K562 (cell line): ENCODE results near the gene LCE2D. TPM values are rescaled to one million over a fixed set of nuclear protein-coding genes. Genes with fewer than 3 reads are reported as not detected.

ENCODE experiments used
- ATAC-seq: fragments of 200-7000 bp; cut with Tn5 transposase; 3 replicates; pipeline ENCODE4 v1.9.1; 2020; ENCODE audit warnings: moderate library complexity
- BruUV-seq: library from RNA; stranded (reverse); fragments of 400-500 nt; replicated peaks from 2 replicates; lab custom pipeline; 2021; lab: Mats Ljungman, UMichigan
- CTCF ChIA-PET: fragments of 300-600 bp; formaldehyde crosslinking; extraction: SDS; loops from one replicate; lab custom pipeline; 2021; ENCODE audit warnings: low intra/inter-chr PET ratio; lab: Yijun Ruan, JAX
- POLR2A ChIA-PET: fragments of 300-600, 350-650 bp; sonication (Branson Sonifier 250); formaldehyde crosslinking; extraction: SDS; loops from one replicate; lab custom pipeline; 2021; ENCODE audit warnings: antibody characterized with exemption, inconsistent platforms; lab: Yijun Ruan, JAX
- DNase-seq, 4 experiments: peaks; one replicate each; pipeline versions ENCODE4 v3.0.0 to v3.0.0-alpha.2; 2011 to 2018; ENCODE audit warnings: low spot score in 3 of 4, mixed read lengths in 3 of 4; ENCODE audit errors: extremely low read depth in 1 of 4
- FAIRE-seq: peaks from 2 replicates; lab custom pipeline; 2011; peaks lifted over from hg19 to GRCh38; lab: Jason Lieb, UNC
- H2AFZ ChIP-seq: 2 replicates; pipeline ENCODE4 v1.6.0; 2011; ENCODE audit warnings: low read depth, low read length, control low read depth, inconsistent platforms
- H3K27ac ChIP-seq: fragments of 200-600 bp; 3 replicates; pipeline ENCODE4 v1.8.0; 2011; ENCODE audit warnings: low read depth, mild to moderate bottlenecking, control low read depth, inconsistent platforms, low read length, moderate library complexity, mixed read lengths; ENCODE audit errors: extremely low read depth
- H3K27me3 ChIP-seq, 2 experiments: fragments of 300-600 bp in 1 of 2; 2 replicates in 1 of 2; 3 replicates in 1 of 2; pipeline versions ENCODE4 v1.6.0 to v1.8.0; 2011; ENCODE audit warnings: inconsistent platforms in 2 of 2, low read length in 2 of 2, mild to moderate bottlenecking in 1 of 2, mixed read lengths in 1 of 2, moderate library complexity in 1 of 2; ENCODE audit not compliant: control insufficient read depth in 2 of 2, insufficient read depth in 2 of 2
- H3K36me3 ChIP-seq: fragments of 300-600 bp; 3 replicates; pipeline ENCODE4 v1.8.0; 2011; ENCODE audit warnings: mild to moderate bottlenecking, low read length, inconsistent platforms; ENCODE audit not compliant: control insufficient read depth, insufficient read depth
- H3K4me1 ChIP-seq, 2 experiments: fragments of 200-600 bp in 1 of 2; replicated peaks in 1 of 2; 2 replicates in 1 of 2; 3 replicates in 1 of 2; pipeline versions ENCODE4 v1.5.1 to v1.8.0; 2011; ENCODE audit warnings: inconsistent platforms in 2 of 2, low read length in 2 of 2, mild to moderate bottlenecking in 1 of 2, mixed read lengths in 1 of 2, moderate library complexity in 1 of 2; ENCODE audit not compliant: control insufficient read depth in 2 of 2, insufficient read depth in 2 of 2
- H3K4me2 ChIP-seq: 2 replicates; pipeline ENCODE4 v1.6.1; 2011; ENCODE audit warnings: low read length, control low read depth, inconsistent platforms, mixed read lengths; ENCODE audit not compliant: insufficient read depth
- H3K4me3 ChIP-seq: fragments of 200-600 bp; sonication (generic), shearing (Covaris generic); 2 replicates; pipeline ENCODE4 v1.5.1; 2016; ENCODE audit warnings: control low read depth, inconsistent platforms
- H3K79me2 ChIP-seq: fragments of 200-600 bp; 3 replicates; pipeline ENCODE4 v1.8.0; 2011; ENCODE audit warnings: low read length, inconsistent platforms; ENCODE audit not compliant: control insufficient read depth, insufficient read depth
- H3K9ac ChIP-seq, 2 experiments: 2 replicates each; pipeline versions ENCODE4 v1.6.0 to v1.6.1; 2011; ENCODE audit warnings: low read depth in 2 of 2, low read length in 2 of 2, control low read depth in 1 of 2, inconsistent platforms in 1 of 2, mild to moderate bottlenecking in 1 of 2, mixed read lengths in 1 of 2; ENCODE audit not compliant: insufficient read depth in 1 of 2
- H3K9me1 ChIP-seq: one replicate; pipeline ENCODE4 v1.6.0; 2011; ENCODE audit warnings: inconsistent platforms, mild to moderate bottlenecking, low read length, moderate library complexity; ENCODE audit not compliant: control insufficient read depth, insufficient read depth
- H3K9me3 ChIP-seq: replicated peaks from 2 replicates; pipeline ENCODE4 v1.5.1; 2011; ENCODE audit warnings: low read depth, low read length, inconsistent platforms; ENCODE audit not compliant: control insufficient read depth, insufficient read depth
- H4K20me1 ChIP-seq: replicated peaks from 2 replicates; pipeline ENCODE4 v1.6.1; 2011; ENCODE audit warnings: low read length, inconsistent platforms, mixed read lengths; ENCODE audit not compliant: control insufficient read depth, insufficient read depth
- CHCHD3 ChIP-seq: fragments of 250-450 bp; sonication (Bioruptor Pico); IDR thresholded peaks from 2 replicates; pipeline ENCODE4 v2.1.2; 2022; ENCODE audit warnings: mild to moderate bottlenecking
- GABPA ChIP-seq: fragments of 200-800 bp; sonication (Bioruptor generic); conservative IDR thresholded peaks from 2 replicates; pipeline ENCODE4 v1.6.1; 2016; ENCODE audit warnings: low read depth, missing genetic modification characterization, missing compliant biosample characterization
- GTF2E2 ChIP-seq: fragments of 200-800 bp; sonication (Bioruptor generic); IDR thresholded peaks from 2 replicates; pipeline ENCODE4 v1.6.1; 2016; ENCODE audit warnings: missing genetic modification characterization, missing compliant biosample characterization
- MAZ ChIP-seq, 2 experiments: fragments of 450-650 bp in 1 of 2; sonication (generic) in 1 of 2; formaldehyde crosslinking; IDR thresholded peaks in 1 of 2; conservative IDR thresholded peaks in 1 of 2; 2 replicates each; pipeline versions ENCODE4 v1.4.0 to v1.5.0; 2020; ENCODE audit warnings: mild to moderate bottlenecking in 1 of 2, missing genetic modification reagents in 1 of 2
- NR2F6 ChIP-seq: fragments of 450-650 bp; formaldehyde crosslinking; IDR thresholded peaks from 2 replicates; pipeline ENCODE4 v1.4.0; 2020; ENCODE audit warnings: mild to moderate bottlenecking
- PHB ChIP-seq: fragments of 250-450 bp; sonication (Bioruptor Pico); IDR thresholded peaks from 2 replicates; pipeline ENCODE4 v1.5.0; 2021
- PRMT5 ChIP-seq: sonication (generic); formaldehyde crosslinking; IDR thresholded peaks from 2 replicates; pipeline ENCODE4 v1.5.0; 2020; ENCODE audit warnings: missing genetic modification reagents
- SRSF7 ChIP-seq: fragments of 200-400 bp; formaldehyde crosslinking; optimal IDR thresholded peaks from 2 replicates; pipeline ENCODE3; 2017; ENCODE audit warnings: mild to moderate bottlenecking, low read depth, low read length
- TBP ChIP-seq: optimal IDR thresholded peaks from 2 replicates; pipeline ENCODE3; 2011; ENCODE audit warnings: low read depth, low read length, improper control_type of control experiment
- YBX1 ChIP-seq: fragments of 450-650 bp; IDR thresholded peaks from 2 replicates; pipeline ENCODE4 v1.7.1; 2016; ENCODE audit warnings: mild to moderate bottlenecking
- ZNF133 ChIP-seq: fragments of 250-450 bp; sonication (Bioruptor Pico); IDR thresholded peaks from 2 replicates; pipeline ENCODE4 v1.4.0; 2020; ENCODE audit warnings: mild to moderate bottlenecking
- ZNF311 ChIP-seq: fragments of 250-450 bp; sonication (Bioruptor Pico); IDR thresholded peaks from 2 replicates; pipeline ENCODE4 v1.4.0; 2020; ENCODE audit warnings: mild to moderate bottlenecking, moderate library complexity
- ZNF436 ChIP-seq: fragments of 250-450, 450-650 bp; sonication (Bioruptor Pico); formaldehyde crosslinking; IDR thresholded peaks from 2 replicates; pipeline ENCODE4 v1.7.0; 2020; ENCODE audit warnings: mild to moderate bottlenecking
- WGBS: fragments of 100-300 bp; shearing (Covaris generic); methylation state at CpG from one replicate; pipeline ENCODE4 v1.1.6; 2016; ENCODE audit warnings: low coverage, mixed read lengths; ENCODE audit not compliant: insufficient coverage; ENCODE audit errors: missing lambda C conversion rate; 5-methylcytosine and 5-hydroxymethylcytosine counted together
- in situ Hi-C: fragments of 300-500 bp; cut with MboI; formaldehyde crosslinking; loops from 4 replicates; pipeline ENCODE4 v1.15.0; 2018; ENCODE audit warnings: inconsistent platforms, mixed read lengths
- intact Hi-C: fragments of 100-400 bp; cut with micrococcal nuclease; formaldehyde crosslinking; loops from 2 replicates; pipeline ENCODE4 v1.14.2; 2022
- polyA plus RNA-seq, 8 experiments: library from polyadenylated mRNA; depleted of rRNA in 4 of 8; stranded (reverse) in 5 of 8; unstranded in 3 of 8; fragments of >200 nt; fragmentation: Nextera tagmentation in 2 of 8; fragmentation: Illumina TruSeq in 1 of 8; extraction: Ambion mirVana in 2 of 8; extraction: Trizol in 1 of 8; gene quantifications; 2 replicates each; pipeline versions ENCODE4 v1.2.1 to v1.2.3, GENCODE V29; 2011 to 2014; ENCODE audit warnings: inconsistent platforms in 1 of 8, missing spikeins in 1 of 8
- total RNA-seq, 7 experiments: library from RNA; depleted of rRNA in 6 of 7; stranded (reverse); fragments of >200 nt in 6 of 7; fragmentation: Illumina TruSeq in 2 of 7; extraction: Trizol in 2 of 7; gene quantifications; 2 replicates each; pipeline versions ENCODE4 v1.2.1 to v1.2.3, GENCODE V29; 2011 to 2021; ENCODE audit warnings: low replicate concordance in 1 of 7
- TF ChIP-seq, protein P1 (sequence below): sonication (generic); formaldehyde crosslinking; IDR thresholded peaks from 2 replicates; pipeline ENCODE4 v1.4.0; 2020; ENCODE audit warnings: mild to moderate bottlenecking, missing genetic modification reagents
- TF ChIP-seq, protein P2 (sequence below): fragments of 250-450 bp; sonication (Bioruptor Pico); IDR thresholded peaks from 2 replicates; pipeline ENCODE4 v1.8.0; 2021; ENCODE audit warnings: moderate library complexity, mild to moderate bottlenecking, inconsistent platforms
- TF ChIP-seq, protein P3 (sequence below): sonication (generic); formaldehyde crosslinking; IDR thresholded peaks from 2 replicates; pipeline ENCODE4 v1.8.0; 2022; ENCODE audit warnings: mild to moderate bottlenecking, missing genetic modification reagents
- TF ChIP-seq, protein P4 (sequence below): IDR thresholded peaks from 2 replicates; pipeline ENCODE4 v1.6.1; 2014; ENCODE audit warnings: antibody characterized with exemption

The LCE2D gene
- total and polyA plus RNA-seq, 9 of the 15 experiments (the other 6 are each of a cell fraction or from before 2014, with no cell fraction given): not detected

DNA sequence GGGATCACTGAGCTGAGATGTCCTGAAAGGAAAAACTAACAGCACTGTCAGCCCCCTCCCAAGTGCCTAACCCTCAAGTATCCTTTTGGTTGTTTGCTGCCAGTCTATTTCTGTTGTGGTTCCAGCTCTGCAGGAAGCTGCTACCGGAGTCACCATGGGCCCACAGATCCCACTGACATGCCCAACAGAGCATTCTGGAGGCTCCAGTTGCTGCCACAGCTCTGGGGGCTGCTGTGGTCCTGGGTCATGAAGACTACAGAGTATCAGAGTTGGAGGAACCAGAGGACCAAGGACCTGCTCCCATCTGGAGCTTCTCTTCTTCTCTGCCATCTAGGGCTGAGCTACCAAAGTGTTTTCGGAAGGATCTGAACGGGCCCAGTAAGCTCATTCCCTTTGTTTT lies 41.2 kb upstream of the LCE2D start:
- BruUV-seq: no TSS peak
- Histone ChIP-seq H4K20me1 (0 out of 2 replicates have a peak, but pooled peaks cover 6% of the 10 kb centered on the region), H3K4me1 (peaks cover 0 to 9% of the 10 kb centered on the region in 2 experiments; a peak in 2 of 5 replicates), H3K79me2 (no peaks in the 10 kb centered on the region), H3K9me1 (no peaks in the 10 kb centered on the region), H3K27me3 (no peaks in the 10 kb centered on the region), H3K9me3 (no peaks in the 10 kb centered on the region), H2AFZ (no peak overlapping the region), H3K4me2 (no peak overlapping the region), H3K4me3 (no peak overlapping the region), H3K27ac (no peak overlapping the region), H3K9ac (no peak overlapping the region), H3K36me3 (no peaks in the 10 kb centered on the region)
- in situ Hi-C loops (no loop called here), intact Hi-C loops (no loop called here)
- no peak for TF ChIP-seq GABPA (tag)
- no peak for TF ChIP-seq MAZ (CRISPR knock-in tag; conservative IDR thresholded peaks at IDR 0.05 in 1 of 2, IDR thresholded peaks at IDR 0.05 in 1 of 2)
- no peak for TF ChIP-seq CHCHD3
- TF ChIP-seq, protein P1, sequence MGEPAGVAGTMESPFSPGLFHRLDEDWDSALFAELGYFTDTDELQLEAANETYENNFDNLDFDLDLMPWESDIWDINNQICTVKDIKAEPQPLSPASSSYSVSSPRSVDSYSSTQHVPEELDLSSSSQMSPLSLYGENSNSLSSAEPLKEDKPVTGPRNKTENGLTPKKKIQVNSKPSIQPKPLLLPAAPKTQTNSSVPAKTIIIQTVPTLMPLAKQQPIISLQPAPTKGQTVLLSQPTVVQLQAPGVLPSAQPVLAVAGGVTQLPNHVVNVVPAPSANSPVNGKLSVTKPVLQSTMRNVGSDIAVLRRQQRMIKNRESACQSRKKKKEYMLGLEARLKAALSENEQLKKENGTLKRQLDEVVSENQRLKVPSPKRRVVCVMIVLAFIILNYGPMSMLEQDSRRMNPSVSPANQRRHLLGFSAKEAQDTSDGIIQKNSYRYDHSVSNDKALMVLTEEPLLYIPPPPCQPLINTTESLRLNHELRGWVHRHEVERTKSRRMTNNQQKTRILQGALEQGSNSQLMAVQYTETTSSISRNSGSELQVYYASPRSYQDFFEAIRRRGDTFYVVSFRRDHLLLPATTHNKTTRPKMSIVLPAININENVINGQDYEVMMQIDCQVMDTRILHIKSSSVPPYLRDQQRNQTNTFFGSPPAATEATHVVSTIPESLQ: no peak
- TF ChIP-seq ZNF133 (CRISPR knock-in tag): no peak
- no peak for TF ChIP-seq YBX1
- no peak for TF ChIP-seq ZNF436 (CRISPR knock-in tag)
- TF ChIP-seq, protein P2, sequence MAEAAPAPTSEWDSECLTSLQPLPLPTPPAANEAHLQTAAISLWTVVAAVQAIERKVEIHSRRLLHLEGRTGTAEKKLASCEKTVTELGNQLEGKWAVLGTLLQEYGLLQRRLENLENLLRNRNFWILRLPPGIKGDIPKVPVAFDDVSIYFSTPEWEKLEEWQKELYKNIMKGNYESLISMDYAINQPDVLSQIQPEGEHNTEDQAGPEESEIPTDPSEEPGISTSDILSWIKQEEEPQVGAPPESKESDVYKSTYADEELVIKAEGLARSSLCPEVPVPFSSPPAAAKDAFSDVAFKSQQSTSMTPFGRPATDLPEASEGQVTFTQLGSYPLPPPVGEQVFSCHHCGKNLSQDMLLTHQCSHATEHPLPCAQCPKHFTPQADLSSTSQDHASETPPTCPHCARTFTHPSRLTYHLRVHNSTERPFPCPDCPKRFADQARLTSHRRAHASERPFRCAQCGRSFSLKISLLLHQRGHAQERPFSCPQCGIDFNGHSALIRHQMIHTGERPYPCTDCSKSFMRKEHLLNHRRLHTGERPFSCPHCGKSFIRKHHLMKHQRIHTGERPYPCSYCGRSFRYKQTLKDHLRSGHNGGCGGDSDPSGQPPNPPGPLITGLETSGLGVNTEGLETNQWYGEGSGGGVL (CRISPR knock-in tag): no peak
- TF ChIP-seq, protein P3, sequence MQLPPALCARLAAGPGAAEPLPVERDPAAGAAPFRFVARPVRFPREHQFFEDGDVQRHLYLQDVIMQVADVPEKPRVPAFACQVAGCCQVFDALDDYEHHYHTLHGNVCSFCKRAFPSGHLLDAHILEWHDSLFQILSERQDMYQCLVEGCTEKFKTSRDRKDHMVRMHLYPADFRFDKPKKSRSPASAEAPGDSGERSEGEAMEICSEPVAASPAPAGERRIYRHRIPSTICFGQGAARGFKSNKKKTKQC: no peak
- no peak for TF ChIP-seq TBP
- no peak for TF ChIP-seq SRSF7
- no peak for TF ChIP-seq PHB (CRISPR knock-in tag)
- TF ChIP-seq ZNF311 (CRISPR knock-in tag): no peak
- TF ChIP-seq, protein P4, sequence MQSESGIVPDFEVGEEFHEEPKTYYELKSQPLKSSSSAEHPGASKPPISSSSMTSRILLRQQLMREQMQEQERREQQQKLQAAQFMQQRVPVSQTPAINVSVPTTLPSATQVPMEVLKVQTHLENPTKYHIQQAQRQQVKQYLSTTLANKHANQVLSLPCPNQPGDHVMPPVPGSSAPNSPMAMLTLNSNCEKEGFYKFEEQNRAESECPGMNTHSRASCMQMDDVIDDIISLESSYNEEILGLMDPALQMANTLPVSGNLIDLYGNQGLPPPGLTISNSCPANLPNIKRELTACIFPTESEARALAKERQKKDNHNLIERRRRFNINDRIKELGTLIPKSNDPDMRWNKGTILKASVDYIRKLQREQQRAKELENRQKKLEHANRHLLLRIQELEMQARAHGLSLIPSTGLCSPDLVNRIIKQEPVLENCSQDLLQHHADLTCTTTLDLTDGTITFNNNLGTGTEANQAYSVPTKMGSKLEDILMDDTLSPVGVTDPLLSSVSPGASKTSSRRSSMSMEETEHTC: no peak
- TF ChIP-seq PRMT5 (CRISPR knock-in tag): no peak
- no peak for TF ChIP-seq NR2F6 (CRISPR knock-in tag)
- no peak for TF ChIP-seq GTF2E2
- CTCF ChIA-PET: no interaction called here
- POLR2A ChIA-PET: interaction anchor here (1.3 kb wide), 1 partner anchor 31 kb away, joined by 5 read pairs; no protein-coding TSS in a partner anchor
- WGBS: 3% methylated on average over 3 of the region's 3 CpGs
- DNase-seq: no peak
- no peak for ATAC-seq
- no peak for FAIRE-seq
